Epidermal melanocyte (primary cell): Measurements from ENCODE around the gene MCM8.
A peak's percentile ranks its signal among the peaks of the same experiment; 100 is the strongest.

Experiments used
- DNase-seq: peaks from one replicate; pipeline ENCODE4 v3.0.0; 2011; ENCODE audit warnings: low spot score; ENCODE audit not compliant: insufficient read length

The MCM8 gene

DNA sequence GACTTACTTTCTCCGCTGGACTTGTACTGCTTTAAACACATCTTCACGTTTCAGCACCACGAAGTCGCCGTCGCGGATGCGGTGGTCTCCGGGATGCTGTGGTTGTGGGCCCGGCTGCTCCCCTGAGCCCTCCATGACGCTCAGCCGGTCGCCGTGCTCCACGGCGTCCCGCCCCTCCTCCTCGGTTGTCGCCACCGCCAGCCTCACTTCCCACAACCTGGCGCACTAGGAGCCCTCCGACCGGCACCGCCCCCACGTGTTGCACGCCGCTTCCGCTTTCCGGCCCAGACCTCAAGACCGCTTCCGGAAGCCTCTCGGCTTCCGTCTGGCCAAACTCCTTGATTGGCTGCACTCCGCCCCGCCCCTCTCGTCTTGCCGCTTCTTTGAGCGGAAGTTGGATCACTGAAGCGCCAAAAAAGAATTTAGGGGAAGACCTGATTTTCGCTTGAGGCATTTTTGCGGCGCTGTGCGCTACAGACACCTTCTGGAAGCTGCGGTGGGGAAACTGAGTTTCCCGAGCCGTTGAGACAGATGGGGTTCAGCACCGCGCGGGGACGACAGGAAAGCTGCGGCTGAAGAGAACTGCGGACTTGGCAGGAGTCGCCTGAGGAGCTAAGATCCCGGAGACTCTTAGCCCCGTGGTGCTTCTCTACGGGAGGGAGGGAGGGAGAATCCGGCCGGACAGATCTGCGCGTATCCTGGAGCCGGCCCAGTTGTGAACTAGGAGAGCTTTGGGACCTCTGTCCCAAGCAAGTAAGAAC, at the start of gene MCM8, which contains the start of gene TRMT6:
TSS of gene MCM8 (plus strand) at position 382 of the 761 bp plus-strand sequence. CDS start 1,364 bp downstream, outside the sequence.
TSS of gene TRMT6 (minus strand) at position 263 of the 761 bp plus-strand sequence. CDS start at position 135, 128 bp downstream.
- DNase-seq: peak; percentile 87

DNA sequence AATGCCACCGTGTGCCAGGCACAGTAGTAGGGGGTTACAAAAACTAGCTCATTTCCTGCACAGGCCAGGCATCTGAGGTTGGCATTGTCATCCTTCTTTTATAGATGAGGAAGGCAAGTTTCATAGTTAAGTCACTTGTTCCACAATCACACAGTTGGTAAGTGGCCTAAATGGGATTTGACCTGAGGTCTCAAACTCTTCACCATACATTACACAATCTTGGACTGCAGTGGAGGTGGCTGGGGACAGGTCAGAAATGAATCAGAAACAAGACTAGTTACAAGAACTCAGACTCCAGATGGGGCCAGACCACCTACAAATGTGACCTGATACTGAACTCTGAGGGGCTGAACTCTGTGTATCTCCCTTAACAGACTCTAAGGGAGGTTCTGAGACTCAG, 49.5 kb upstream of the MCM8 start:
- no peak for DNase-seq

DNA sequence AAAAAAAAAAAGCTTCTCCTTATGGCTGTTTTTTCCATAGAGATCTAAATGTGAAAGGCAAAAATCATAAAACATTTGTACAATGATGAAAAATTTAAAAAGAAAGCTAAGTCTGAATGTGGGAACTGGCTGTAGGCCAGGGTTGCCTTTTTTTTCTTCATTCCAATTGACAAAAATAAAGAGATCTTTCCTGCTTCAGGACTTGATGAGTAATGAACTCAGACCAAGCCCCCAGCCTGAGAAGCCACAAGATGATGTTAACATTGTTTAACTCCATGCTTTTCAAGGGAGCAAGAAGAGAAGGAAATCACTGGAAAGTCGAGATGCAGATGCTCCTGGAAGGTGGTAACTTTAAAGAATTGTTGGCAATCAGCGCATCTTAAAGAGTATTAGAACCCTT, 41.5 kb upstream of the MCM8 start:
- DNase-seq: no peak

DNA sequence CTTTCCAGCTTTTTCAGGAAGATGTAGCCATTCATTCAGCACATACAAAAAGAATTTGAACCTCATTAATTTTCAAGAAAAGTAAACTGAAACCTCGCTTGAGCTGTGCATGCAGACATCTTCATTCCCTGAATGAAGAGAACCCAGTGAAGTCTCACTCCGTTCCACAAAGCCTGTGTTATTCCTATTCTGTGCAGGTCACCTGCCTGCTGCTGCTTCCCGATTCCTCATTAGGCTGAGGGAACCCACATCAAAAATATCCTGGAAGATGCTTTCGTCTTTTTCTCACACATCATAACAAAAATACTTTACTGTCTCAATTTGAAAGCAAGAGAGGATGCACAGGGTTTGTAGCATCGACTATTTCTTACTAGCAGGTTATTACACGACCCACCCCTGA, 40.3 kb upstream of the MCM8 start:
- DNase-seq: no peak

DNA sequence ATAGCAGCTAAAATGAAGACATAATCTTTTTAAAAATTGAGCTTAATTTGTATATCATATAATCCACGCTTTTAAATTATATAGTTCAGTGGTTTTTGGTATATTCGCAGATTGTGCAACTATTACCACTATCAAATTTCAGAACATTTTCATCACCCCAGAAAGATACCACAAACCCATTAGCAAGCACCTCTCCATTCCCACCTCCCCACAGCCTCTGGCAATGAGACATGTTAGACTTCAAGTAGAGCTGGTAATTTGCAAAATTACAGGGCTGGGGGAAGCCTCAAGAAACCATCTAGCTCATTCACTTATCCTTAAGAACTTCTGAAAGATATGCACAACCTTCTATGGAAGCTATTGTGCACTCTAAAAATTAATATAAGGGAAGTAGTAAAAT, 37.3 kb upstream of the MCM8 start:
- no peak for DNase-seq

DNA sequence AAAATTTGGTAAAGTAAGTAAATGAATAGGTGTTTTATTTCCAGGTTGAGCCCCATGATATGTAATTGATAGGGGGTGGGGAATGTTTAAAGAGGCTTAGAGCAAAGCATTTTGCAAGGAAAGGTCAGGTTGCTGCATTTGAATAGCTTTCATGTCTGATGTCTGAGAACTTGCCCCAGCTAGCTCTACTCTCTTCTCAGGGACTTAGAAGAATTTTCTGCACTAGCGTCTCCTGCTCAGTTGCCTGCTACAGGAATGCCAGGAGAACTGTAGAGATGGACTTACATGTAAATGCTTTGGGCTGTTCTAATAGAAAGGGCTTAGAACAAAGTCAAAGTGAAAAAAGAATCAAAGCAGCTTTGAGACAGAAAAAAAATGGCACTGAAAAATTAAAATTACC, 35.6 kb upstream of the MCM8 start:
- no peak for DNase-seq

DNA sequence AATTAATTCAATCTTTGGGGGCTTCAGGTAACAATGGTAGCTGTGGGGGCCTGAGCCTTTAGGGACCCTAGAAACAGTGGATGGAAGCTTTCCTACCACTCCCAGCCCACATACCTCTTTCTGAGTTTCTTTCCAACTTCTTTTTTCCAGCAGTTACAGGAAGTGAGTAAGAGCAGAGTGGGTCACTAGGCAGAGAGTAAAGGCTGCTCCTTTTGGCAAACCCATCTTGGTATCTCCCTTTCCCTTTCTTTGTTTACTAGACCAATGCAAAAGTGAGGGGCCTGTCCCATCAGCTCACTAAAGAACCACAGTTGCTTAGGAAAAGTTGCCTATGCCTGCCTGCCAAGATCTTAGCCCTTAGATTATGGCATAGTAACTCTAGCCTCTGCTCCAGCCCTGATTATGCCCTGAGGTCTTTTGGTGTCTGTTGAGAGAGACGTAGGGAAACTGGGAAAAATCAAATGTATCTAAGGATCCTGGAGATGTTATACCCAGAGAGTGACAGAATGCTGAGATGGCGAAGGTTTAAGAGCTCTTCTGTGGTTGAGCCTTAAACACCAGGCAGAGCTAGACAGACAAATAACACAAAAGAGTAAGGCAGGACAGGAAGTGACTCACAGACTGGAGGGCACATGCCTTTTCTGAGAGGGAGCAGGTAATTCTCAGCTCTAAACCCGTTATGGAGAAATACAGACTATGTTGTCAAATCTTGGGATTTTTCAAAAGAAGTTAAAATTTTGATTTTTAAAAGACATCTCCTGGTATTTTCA, 31.4 kb upstream of the MCM8 start:
- no peak for DNase-seq

DNA sequence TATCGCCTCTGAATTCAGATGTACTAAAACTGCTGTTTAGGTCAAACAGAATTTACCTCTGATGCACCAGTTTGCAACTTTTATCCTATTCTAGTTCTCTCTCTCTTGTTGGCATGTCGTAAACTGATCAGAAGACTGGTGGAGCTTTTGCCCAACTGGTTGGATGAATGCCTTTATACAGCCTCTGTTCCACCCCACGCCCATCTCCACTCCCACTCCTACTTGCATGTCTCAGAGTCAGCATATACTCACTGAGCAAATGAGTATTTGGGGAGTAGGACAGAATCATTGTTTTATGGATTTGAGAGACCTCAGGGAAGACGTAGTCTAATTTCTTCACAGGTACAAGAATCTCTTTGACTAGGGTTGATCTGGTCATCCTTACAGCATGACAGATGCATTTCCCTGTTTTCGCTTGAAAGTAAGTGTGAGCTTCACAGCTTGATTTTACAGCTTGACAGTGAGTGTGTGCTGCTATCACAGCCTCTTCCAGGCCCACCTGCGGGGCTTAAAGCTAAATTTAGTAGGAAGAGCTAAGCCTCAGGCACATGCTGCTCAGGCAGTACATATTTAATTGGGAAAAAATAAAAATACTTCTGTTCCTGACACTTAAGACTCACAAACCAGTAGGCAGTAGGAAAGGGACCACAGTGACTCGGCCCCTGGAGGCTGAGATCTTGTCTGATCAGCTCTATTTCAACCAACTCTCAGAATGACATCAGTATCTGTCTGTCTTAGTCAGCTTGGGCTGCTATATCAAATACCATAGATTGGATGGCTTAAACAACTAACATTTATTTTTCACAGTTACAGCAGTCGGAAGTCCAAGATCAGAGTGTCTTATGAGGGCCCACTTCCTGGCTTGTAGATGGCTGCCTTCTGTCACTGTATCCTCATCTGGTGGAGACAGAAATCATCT, 30.6 kb upstream of the MCM8 start:
- DNase-seq: no peak

DNA sequence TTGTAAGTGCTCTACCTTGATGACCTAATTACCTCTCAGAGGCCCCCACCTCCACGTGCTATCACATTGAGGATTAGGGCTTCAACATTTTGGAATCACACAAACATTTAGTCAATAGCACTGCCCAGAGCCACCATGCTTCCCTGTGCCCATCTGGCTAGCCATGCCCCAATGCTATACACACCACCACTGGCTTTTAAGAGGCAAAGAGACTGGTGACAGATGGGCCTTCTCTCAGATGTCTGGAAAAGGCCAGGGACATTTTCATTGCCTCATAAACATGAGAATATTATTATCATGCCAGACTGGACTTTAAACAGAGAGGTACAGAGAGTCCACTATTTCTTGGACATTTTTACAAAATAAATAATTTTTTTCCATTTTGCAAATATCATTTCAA, 29.9 kb upstream of the MCM8 start:
- no peak for DNase-seq

DNA sequence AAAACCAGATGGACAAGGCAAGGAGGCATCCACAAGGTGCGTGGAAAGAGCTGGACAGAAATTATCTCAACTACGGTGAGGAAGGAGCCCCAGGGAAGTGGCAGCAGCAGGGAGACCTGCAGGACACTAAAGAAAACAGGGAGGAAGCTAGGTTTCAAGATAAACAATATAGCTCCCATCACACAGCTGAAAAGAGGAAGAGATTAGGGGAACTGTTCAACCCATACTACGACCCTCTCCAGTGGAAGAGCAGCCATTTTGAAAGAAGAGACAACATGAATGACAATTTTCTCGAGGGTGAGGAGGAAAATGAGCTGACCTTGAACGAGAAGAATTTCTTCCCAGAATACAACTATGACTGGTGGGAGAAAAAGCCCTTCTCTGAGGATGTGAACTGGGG, 27.0 kb upstream of the MCM8 start:
- no peak for DNase-seq

DNA sequence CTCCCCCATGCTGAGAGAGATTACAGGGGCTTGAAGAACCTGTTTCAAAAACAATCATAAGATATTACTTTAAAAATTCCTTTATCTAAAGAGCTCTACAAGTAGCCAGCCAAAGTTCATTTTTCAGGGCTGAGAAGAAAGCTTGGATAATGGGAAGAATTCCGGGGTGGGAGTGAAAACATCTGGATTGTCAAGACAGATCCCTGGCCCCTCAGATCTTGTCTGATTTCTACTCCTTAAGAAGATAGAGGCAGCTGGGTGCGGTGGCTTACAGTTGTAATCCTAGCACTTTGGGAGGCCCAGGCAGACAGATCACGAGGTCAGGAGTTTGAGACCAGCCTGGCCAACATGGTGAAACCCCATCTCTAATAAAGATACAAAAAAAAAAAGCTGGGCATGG, 24.9 kb upstream of the MCM8 start:
- DNase-seq: no peak

DNA sequence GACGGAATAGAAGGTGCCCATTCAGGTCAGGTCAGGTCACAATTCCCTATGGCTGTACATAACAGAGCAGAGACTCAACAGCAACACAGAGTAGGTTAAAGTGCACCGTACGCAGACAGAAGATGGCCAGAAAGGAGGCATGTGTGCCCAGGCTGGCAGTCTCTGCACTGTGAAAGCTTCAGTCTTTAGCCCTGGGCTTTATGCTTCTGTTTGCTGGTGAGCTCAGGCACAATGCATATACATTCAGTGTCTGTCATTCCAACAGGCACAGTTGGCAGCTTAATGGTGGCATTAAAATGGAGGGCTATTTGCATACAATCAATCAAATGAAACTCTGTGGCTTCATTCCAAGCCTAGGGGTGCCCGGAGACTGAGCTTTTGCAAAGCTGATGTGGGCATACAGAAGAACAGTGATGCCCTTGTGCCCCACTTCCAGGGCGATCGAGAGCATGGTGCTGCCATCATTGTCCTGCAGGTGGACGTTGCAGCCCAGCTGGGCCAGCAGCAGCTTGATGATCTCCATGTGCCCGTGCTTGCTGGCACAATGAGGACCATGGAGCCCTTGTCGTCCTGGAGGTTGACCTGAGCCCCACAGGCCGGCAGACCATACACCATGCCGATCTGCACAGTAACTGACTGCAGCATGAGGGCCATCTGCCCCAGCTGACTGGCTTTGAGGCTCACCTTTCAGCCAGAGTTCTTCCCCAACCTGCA, 22.5 kb upstream of the MCM8 start:
- DNase-seq: no peak

DNA sequence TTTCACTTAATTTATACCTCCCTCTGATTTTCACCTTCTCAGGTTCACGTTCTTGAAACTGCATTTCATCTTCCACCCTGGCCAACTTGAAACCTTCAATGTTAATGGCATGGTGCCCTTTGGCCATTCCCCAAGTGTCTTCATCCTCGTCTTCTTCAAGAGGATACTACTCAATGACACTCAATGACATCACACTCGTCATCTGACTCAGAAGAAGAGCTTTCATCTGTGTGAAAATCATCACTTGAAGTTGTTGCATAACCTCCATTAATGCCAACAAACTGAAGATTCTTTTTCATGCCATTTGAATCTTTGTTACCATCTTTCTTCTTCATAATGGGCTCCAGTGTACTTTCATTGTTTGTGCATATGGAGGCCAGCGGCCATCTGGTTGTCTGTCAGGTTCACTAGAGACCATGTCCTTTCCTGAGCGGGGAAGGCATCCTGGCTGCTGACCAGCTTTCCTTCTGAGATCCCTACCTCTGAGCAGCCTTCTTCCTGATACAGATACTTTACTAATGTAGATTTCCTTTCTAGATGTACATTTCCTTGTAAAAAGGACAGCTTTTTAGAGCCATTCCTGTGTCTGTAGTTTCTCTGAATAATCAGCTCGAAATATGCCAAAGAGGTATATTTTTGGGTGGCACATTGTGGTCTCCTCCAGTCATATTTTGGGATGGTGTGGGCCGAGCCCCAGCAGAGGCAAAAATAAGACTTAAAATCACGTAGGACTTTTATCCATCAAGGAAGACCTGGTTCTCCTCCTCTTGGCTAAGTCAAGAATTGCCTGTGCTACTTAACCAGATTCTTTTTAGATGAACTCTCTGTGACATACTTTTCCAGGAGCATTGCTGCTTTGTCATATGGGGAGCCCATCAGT, 21.4 kb upstream of the MCM8 start:
- DNase-seq: no peak

DNA sequence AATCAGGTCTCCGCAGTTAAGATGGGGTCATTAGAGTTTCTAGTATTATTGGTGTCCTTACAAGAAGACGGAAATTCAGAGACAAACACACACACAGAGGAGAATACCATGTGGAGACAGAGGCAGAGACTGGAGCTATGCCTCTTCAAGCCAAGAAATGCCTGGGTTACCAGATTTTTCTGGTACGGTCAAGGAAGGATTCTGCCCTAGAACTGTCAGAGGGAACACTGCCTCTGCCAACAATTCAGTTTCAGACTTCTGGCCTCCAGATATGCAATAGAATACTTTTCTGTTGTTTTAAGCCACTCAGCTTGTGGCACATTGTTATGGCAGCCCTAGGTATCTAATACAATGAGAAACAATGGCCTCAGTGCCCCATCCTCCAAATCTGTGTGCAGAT, 19.0 kb upstream of the MCM8 start:
- no peak for DNase-seq

DNA sequence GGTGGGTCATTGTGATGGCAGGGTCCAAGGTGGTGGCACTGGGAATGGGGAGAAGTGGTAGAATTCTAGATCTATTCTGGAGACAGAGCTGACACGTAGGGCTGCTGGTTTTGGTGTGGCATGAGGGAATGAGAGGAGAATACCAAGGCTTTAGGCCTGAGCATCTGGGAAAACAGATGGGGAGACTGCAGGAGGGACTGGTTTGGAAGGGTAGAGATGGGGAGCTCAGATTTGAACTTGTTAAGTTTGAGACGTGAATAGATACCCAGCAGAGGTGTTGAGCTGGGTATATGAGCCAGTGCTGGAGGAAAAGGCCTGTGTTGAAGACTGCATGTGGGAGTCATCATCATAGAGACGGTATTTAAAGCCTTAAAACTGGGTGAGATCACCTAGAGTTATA, 17.7 kb upstream of the MCM8 start:
- DNase-seq: no peak

DNA sequence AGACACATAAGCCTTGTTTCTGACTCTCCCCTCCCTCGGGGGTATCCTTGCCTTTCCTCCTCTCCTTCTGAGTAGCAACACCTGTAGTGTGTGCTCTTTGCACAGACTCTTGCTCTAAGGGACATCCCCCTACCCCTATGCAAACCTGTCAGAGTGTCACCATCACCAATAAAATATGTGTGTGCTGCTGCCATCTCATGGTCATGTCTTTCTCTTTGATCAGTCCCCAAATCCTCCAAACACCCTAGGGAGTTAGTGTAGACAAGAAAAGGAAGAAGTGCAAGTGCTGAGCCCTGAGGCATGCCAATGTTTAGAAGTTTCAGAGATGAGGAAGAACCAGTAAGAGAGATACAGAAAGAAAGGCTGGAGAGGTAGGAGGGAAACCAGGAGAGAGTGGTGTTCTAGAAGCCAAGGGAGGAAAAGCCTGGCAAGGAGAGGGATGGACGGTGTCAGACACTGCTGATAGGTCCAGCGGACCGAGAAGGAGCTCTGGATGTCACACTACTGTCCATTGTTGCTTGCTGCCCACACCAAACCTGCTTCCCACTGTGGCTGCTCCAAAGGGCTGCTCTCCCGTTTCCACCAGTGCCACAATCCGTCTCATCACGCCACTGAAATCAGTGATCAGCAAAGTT, 16.5 kb upstream of the MCM8 start:
- DNase-seq: no peak

DNA sequence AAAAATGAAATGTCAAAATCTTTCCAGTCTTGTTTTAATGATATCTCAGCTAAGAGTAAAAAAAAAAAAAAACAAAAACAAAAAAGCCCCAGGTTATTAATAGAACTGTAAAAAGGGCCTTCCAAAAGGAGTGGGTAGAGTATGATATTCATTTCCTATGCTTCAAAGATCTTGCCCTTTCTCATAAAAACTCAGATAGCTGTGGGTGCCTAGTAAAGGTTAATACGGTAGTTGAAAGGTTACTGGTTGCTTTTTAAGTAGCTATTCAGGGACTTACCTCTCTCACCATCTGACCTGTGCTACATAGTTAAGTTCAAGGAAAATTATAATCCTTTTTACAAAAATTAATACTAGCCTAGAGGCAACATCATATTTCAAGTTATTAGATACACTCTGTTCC, 15.1 kb upstream of the MCM8 start:
- DNase-seq: no peak

DNA sequence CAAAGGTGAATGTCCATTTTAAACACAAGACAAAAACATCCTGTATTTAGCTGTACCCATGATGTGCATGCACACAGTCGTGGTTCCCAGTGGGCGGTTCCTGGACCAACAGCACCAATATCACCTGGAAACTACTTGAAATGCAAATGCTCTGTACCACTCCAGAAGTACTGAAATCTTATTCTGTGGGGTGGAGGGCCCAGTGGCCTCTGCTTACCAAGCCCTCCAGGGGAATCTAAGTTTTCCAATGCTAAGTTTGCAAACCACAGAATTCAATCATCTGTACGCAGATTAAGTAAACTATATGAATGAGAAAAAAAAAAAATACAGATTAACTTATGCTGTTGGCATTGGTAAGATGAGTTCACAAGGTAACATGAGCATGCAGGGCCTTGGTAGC, 14.2 kb upstream of the MCM8 start:
- no peak for DNase-seq

DNA sequence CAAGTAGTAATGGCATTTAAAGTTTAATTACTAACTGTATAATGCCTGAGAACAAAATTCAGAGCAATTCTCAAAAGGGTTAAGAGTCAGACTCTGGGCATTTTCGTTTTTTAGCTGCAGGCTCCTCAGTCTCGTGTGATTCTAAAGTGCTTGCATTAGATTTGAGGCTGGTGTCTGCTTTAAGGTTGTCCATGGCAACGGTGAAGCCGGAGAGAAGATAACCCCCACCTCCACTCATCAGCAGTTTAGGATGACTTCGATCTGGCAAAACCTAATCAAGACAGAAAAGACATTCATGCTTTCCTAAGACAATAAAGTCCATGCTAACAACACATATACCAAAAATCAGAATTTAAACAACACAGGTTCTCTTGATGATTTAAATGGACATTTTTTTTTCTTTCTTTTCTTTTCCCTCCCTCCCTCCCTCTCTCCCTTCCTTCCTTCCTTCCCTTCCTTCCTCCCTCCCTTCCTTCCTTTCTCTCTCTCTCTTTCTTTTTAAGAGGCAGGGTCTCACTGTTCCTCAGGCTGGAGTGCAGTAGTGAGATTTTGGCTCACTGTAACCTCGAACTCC, 11.9 kb upstream of the MCM8 start:
- no peak for DNase-seq
